Neural cell (in vitro differentiated cells): ENCODE measurements around the gene NCOA5. TPM values are rescaled to one million over a fixed set of nuclear protein-coding genes. Genes with fewer than 3 reads are reported as not detected.

Experiments
- H2AFZ ChIP-seq: fragments of 200-600, 300-800 bp; sonication (generic), shearing (Covaris generic); 2 replicates; pipeline ENCODE4 v1.6.0; 2014; ENCODE audit warnings: low read depth, mild to moderate bottlenecking, antibody characterized with exemption, low read length, moderate library complexity
- H3F3A ChIP-seq: fragments of 200-600 bp; shearing (Covaris generic); 2 replicates; pipeline ENCODE4 v1.6.1; 2016; ENCODE audit warnings: mild to moderate bottlenecking, moderate library complexity, mixed read lengths, antibody characterized with exemption, low read length; ENCODE audit not compliant: insufficient read depth, poor library complexity, severe bottlenecking
- H3K27ac ChIP-seq: fragments of 200-600, 300-800 bp; sonication (generic), shearing (Covaris generic); 2 replicates; pipeline ENCODE4 v1.5.1; 2014; ENCODE audit warnings: mild to moderate bottlenecking, low read length, moderate library complexity
- H3K27me3 ChIP-seq: fragments of 300-800, 200-600 bp; sonication (generic), shearing (Covaris generic); 2 replicates; pipeline ENCODE4 v1.6.0; 2014; ENCODE audit warnings: mild to moderate bottlenecking, low read depth, low read length, moderate library complexity; ENCODE audit not compliant: insufficient read depth
- H3K36me3 ChIP-seq: fragments of 300-800, 200-600 bp; sonication (generic), shearing (Covaris generic); 2 replicates; pipeline ENCODE4 v1.5.1; 2014; ENCODE audit warnings: mild to moderate bottlenecking, antibody characterized with exemption, low read length, moderate library complexity; ENCODE audit not compliant: insufficient read depth
- H3K4me2 ChIP-seq: fragments of 300-800, 200-600 bp; sonication (generic), shearing (Covaris generic); 2 replicates; pipeline ENCODE4 v1.6.0; 2014; ENCODE audit warnings: mild to moderate bottlenecking, low read length
- H3K4me3 ChIP-seq: fragments of 300-800, 200-600 bp; sonication (generic), shearing (Covaris generic); 2 replicates; pipeline ENCODE4 v1.5.1; 2014; ENCODE audit warnings: mild to moderate bottlenecking, low read length, moderate library complexity
- H3K79me2 ChIP-seq: fragments of 200-600 bp; shearing (Covaris generic); replicated peaks from 2 replicates; pipeline ENCODE4 v1.6.0; 2014; ENCODE audit warnings: mild to moderate bottlenecking, low read length, moderate library complexity; ENCODE audit not compliant: insufficient read depth
- H3K9ac ChIP-seq: fragments of 300-800, 200-600 bp; sonication (generic), shearing (Covaris generic); 2 replicates; pipeline ENCODE4 v1.6.1; 2016; ENCODE audit warnings: mild to moderate bottlenecking, low read length, mixed read lengths
- H3K9me2 ChIP-seq: fragments of 200-600 bp; shearing (Covaris generic); 2 replicates; pipeline ENCODE4 v1.6.1; 2016; ENCODE audit warnings: mild to moderate bottlenecking, low read length, mixed read lengths; ENCODE audit not compliant: insufficient read depth
- H3K9me3 ChIP-seq: fragments of 200-600, 300-800 bp; sonication (generic), shearing (Covaris generic); 2 replicates; pipeline ENCODE4 v1.6.1; 2016; ENCODE audit warnings: mild to moderate bottlenecking, mixed run types, low read length, moderate library complexity, mixed read lengths
- H4K20me1 ChIP-seq: fragments of 200-600 bp; shearing (Covaris generic); 2 replicates; pipeline ENCODE4 v1.6.1; 2016; ENCODE audit warnings: mild to moderate bottlenecking, mixed run types; ENCODE audit not compliant: insufficient read depth
- CTCF ChIP-seq: fragments of 450-650 bp; IDR thresholded peaks from 2 replicates; pipeline ENCODE4 v1.5.1; 2014; ENCODE audit warnings: antibody characterized with exemption, mild to moderate bottlenecking, moderate library complexity; ENCODE audit not compliant: poor library complexity, severe bottlenecking
- EP300 ChIP-seq: fragments of 450-650 bp; conservative IDR thresholded peaks from 2 replicates; pipeline ENCODE4 v1.6.1; 2014; ENCODE audit warnings: antibody characterized with exemption, mild to moderate bottlenecking, moderate library complexity; ENCODE audit not compliant: poor library complexity, severe bottlenecking
- EZH2 ChIP-seq: fragments of 200-600, 300-800 bp; shearing (Covaris generic), sonication (generic); IDR thresholded peaks from 2 replicates; pipeline ENCODE4 v1.6.1; 2014; ENCODE audit warnings: antibody characterized with exemption, low read length, borderline replicate concordance, mild to moderate bottlenecking; ENCODE audit not compliant: insufficient read depth, poor library complexity, severe bottlenecking
- MXI1 ChIP-seq: fragments of 450-650 bp; conservative IDR thresholded peaks from 2 replicates; pipeline ENCODE4 v1.6.1; 2014; ENCODE audit warnings: antibody characterized with exemption, mild to moderate bottlenecking; ENCODE audit not compliant: poor library complexity, severe bottlenecking
- POLR2AphosphoS5 ChIP-seq: IDR thresholded peaks from 2 replicates; pipeline ENCODE4 v1.6.1; 2012
- RAD21 ChIP-seq: fragments of 450-650 bp; conservative IDR thresholded peaks from 2 replicates; pipeline ENCODE4 v1.6.1; 2014; ENCODE audit warnings: antibody characterized with exemption, mild to moderate bottlenecking, moderate library complexity
- REST ChIP-seq: IDR thresholded peaks from 2 replicates; pipeline ENCODE4 v1.6.1; 2012; ENCODE audit warnings: borderline replicate concordance
- SMC3 ChIP-seq: fragments of 450-650 bp; conservative IDR thresholded peaks from 2 replicates; pipeline ENCODE4 v1.6.1; 2014; ENCODE audit warnings: antibody characterized with exemption, mild to moderate bottlenecking, moderate library complexity; ENCODE audit not compliant: poor library complexity
- TAF1 ChIP-seq: IDR thresholded peaks from 2 replicates; pipeline ENCODE4 v1.6.1; 2012; ENCODE audit warnings: low read depth
- polyA plus RNA-seq: library from polyadenylated mRNA; depleted of rRNA; stranded (reverse); fragments of >200 nt; gene quantifications from 2 replicates; pipeline ENCODE4 v1.2.3, GENCODE V29; 2014

The NCOA5 gene
- polyA plus RNA-seq, 1 donor from 2014 or later: 29.9 TPM

GRCh38 chr20:46021361-46022359, 68.1 kb downstream of the NCOA5 start:
- peak; percentile 12 for TF ChIP-seq SMC3
- TF ChIP-seq REST: peak; percentile 70
- TF ChIP-seq EP300: no peak
- no peak for TF ChIP-seq CTCF
- TF ChIP-seq MXI1: no peak
- no peak for TF ChIP-seq RAD21
- peak; percentile 67 for TF ChIP-seq POLR2AphosphoS5
- TF ChIP-seq TAF1: peak; percentile 50
- no peak for TF ChIP-seq EZH2
- Histone ChIP-seq H3K9ac (peak overlapping the region; percentile 88), H3F3A (no peaks in the 10 kb centered on the region), H3K36me3 (no peaks in the 10 kb centered on the region), H3K9me3 (no peaks in the 10 kb centered on the region), H3K27ac (peak overlapping the region; percentile 96), H3K27me3 (no peaks in the 10 kb centered on the region), H4K20me1 (no peaks in the 10 kb centered on the region), H3K9me2 (no peaks in the 10 kb centered on the region), H3K4me2 (peak overlapping the region; percentile 57), H3K79me2 (peaks cover 31% of the 10 kb centered on the region), H2AFZ (peak overlapping the region; percentile 83), H3K4me3 (peak overlapping the region; percentile 79)

GRCh38 chr20:46020555-46020954, 69.2 kb downstream of the NCOA5 start:
- H3K4me3 ChIP-seq: peak overlapping the region; percentile 79
- no peak overlapping the region for H3K27ac ChIP-seq
- peak overlapping the region; percentile 57 for H3K4me2 ChIP-seq
- H4K20me1 ChIP-seq: no peaks in the 10 kb centered on the region
- no peaks in the 10 kb centered on the region for H3K27me3 ChIP-seq
- TF ChIP-seq REST: no peak
- no peak for TF ChIP-seq SMC3
- no peak for TF ChIP-seq TAF1
- no peak for TF ChIP-seq MXI1
- TF ChIP-seq EP300: no peak
- TF ChIP-seq CTCF: no peak
- no peak for TF ChIP-seq RAD21
- TF ChIP-seq POLR2AphosphoS5: no peak
- no peak for TF ChIP-seq EZH2
- H3K9ac ChIP-seq: no peak overlapping the region
- no peak overlapping the region for H2AFZ ChIP-seq
- H3K36me3 ChIP-seq: no peaks in the 10 kb centered on the region
- H3K9me3 ChIP-seq: no peaks in the 10 kb centered on the region
- H3F3A ChIP-seq: no peaks in the 10 kb centered on the region
- H3K79me2 ChIP-seq: peaks cover 20% of the 10 kb centered on the region
- H3K9me2 ChIP-seq: no peaks in the 10 kb centered on the region
